ENCODE measurements around the gene ALX3. TPM values are rescaled to one million over a fixed set of nuclear protein-coding genes. Genes with fewer than 3 reads are reported as not detected.
A peak's percentile ranks its signal among the peaks of the same experiment; 100 is the strongest.

The ALX3 gene
- total RNA-seq, 4 donors from 2014 or later: not detected

- H3K36me3 ChIP-seq: peaks cover 0 to 75% of the 10 kb centered on the region in 2 donors
- no peaks in the 10 kb centered on the region for H3K9me3 ChIP-seq
- no peak overlapping the region for H3K4me3 ChIP-seq
- no peak for TF ChIP-seq CTCF (IDR thresholded peaks at IDR 0.05)
- no peak for TF ChIP-seq POLR2AphosphoS5 (IDR thresholded peaks at IDR 0.05)
- TF ChIP-seq EP300 (IDR thresholded peaks at IDR 0.05): no peak
- TF ChIP-seq POLR2A (IDR thresholded peaks at IDR 0.05): no peak
- H3K27me3 ChIP-seq: no peaks in the 10 kb centered on the region
- 87% methylated on average over 4 of the region's 7 CpGs; no CpG with 5 or more reads in 1 of the 2 donors for WGBS, 2 donors (ENCODE audit: low coverage in 1 of 2)
- H3K4me1 ChIP-seq: peaks cover 0 to 27% (median 6%) of the 10 kb centered on the region in 3 donors
- no peak overlapping the region for H3K27ac ChIP-seq
- ATAC-seq: no peak
These were observed 12.4 kb downstream of the ALX3 start for GRCh38 chr1:110057963-110058518.

GRCh38 chr1:110056776-110057175 is 13.7 kb downstream of the ALX3 start:
- 20 to 29% methylated on average over 1 to 3 of the region's 3 CpGs for WGBS, 2 donors (ENCODE audit: low coverage in 1 of 2)
- no peaks in the 10 kb centered on the region for H3K27me3 ChIP-seq
- peaks cover 0 to 27% (median 6%) of the 10 kb centered on the region in 3 donors for H3K4me1 ChIP-seq
- peak overlapping the region in 3 of 4 donors; percentile 0 to 43 (median 31) for H3K27ac ChIP-seq
- no peaks in the 10 kb centered on the region for H3K9me3 ChIP-seq
- no peak overlapping the region for H3K4me3 ChIP-seq
- TF ChIP-seq CTCF (IDR thresholded peaks at IDR 0.05) (no peak), POLR2A (IDR thresholded peaks at IDR 0.05) (no peak), POLR2AphosphoS5 (IDR thresholded peaks at IDR 0.05) (no peak), EP300 (IDR thresholded peaks at IDR 0.05) (no peak)
- peak; percentile 34 for ATAC-seq
- H3K36me3 ChIP-seq: peaks cover 0 to 87% of the 10 kb centered on the region in 2 donors

- H3K27me3 ChIP-seq: no peaks in the 10 kb centered on the region
- peaks cover 0 to 87% of the 10 kb centered on the region in 2 donors for H3K36me3 ChIP-seq
- TF ChIP-seq POLR2A (IDR thresholded peaks at IDR 0.05) (no peak), EP300 (IDR thresholded peaks at IDR 0.05) (no peak), CTCF (IDR thresholded peaks at IDR 0.05) (no peak), POLR2AphosphoS5 (IDR thresholded peaks at IDR 0.05) (no peak)
- WGBS, 2 donors (ENCODE audit: low coverage in 1 of 2): 45 to 54% methylated on average over 4 of the region's 4 CpGs
- no peak for ATAC-seq
- H3K9me3 ChIP-seq: no peaks in the 10 kb centered on the region
- H3K4me1 ChIP-seq: peaks cover 0 to 27% (median 6%) of the 10 kb centered on the region in 3 donors
- H3K27ac ChIP-seq: peak overlapping the region in 3 of 4 donors; percentile 0 to 43 (median 31)
- no peak overlapping the region for H3K4me3 ChIP-seq
These were observed 14.2 kb downstream of the ALX3 start for GRCh38 chr1:110056285-110056683.

GRCh38 chr1:110055493-110056284 is 14.8 kb downstream of the ALX3 start:
- 59 to 77% methylated on average over 3 to 5 of the region's 5 CpGs for WGBS, 2 donors (ENCODE audit: low coverage in 1 of 2)
- peak overlapping the region in 2 of 4 donors; percentile 0 to 43 for H3K27ac ChIP-seq
- TF ChIP-seq EP300 (IDR thresholded peaks at IDR 0.05) (no peak), CTCF (IDR thresholded peaks at IDR 0.05) (no peak), POLR2AphosphoS5 (IDR thresholded peaks at IDR 0.05) (no peak), POLR2A (IDR thresholded peaks at IDR 0.05) (no peak)
- peaks cover 0 to 27% (median 6%) of the 10 kb centered on the region in 3 donors for H3K4me1 ChIP-seq
- H3K27me3 ChIP-seq: no peaks in the 10 kb centered on the region
- ATAC-seq: no peak
- no peaks in the 10 kb centered on the region for H3K9me3 ChIP-seq
- no peak overlapping the region for H3K4me3 ChIP-seq
- H3K36me3 ChIP-seq: peaks cover 0 to 92% of the 10 kb centered on the region in 2 donors
